GM15510 (cell line): ENCODE results near the gene KIF18A.

Experiments used
- POLR2A ChIP-seq: IDR thresholded peaks from 3 replicates; pipeline ENCODE4 v1.6.1; 2011; ENCODE audit warnings: borderline replicate concordance; ENCODE audit not compliant: insufficient read length; ENCODE audit errors: extremely low read depth

Gene KIF18A

GRCh38 chr11:28003615-28004014 is 104.3 kb downstream of the KIF18A start:
- no peak for TF ChIP-seq POLR2A

- TF ChIP-seq POLR2A: no peak
Measured at GRCh38 chr11:27998552-27998951, 109.4 kb downstream of the KIF18A start.

GRCh38 chr11:27997344-27997743 is 110.6 kb downstream of the KIF18A start:
- no peak for TF ChIP-seq POLR2A

- no peak for TF ChIP-seq POLR2A
Measured at GRCh38 chr11:27996066-27996465, 111.9 kb downstream of the KIF18A start.

GRCh38 chr11:27995083-27995482 is 112.9 kb downstream of the KIF18A start:
- TF ChIP-seq POLR2A: no peak

GRCh38 chr11:27991736-27992135 is 116.2 kb downstream of the KIF18A start:
- no peak for TF ChIP-seq POLR2A

GRCh38 chr11:27977527-27977926 is 130.4 kb downstream of the KIF18A start:
- TF ChIP-seq POLR2A: no peak

GRCh38 chr11:27977031-27977430 is 130.9 kb downstream of the KIF18A start:
- TF ChIP-seq POLR2A: no peak

- no peak for TF ChIP-seq POLR2A
Measured at GRCh38 chr11:27976262-27976661, 131.7 kb downstream of the KIF18A start.

GRCh38 chr11:27973851-27974536 is 134.0 kb downstream of the KIF18A start:
- no peak for TF ChIP-seq POLR2A

- TF ChIP-seq POLR2A: no peak
Measured at GRCh38 chr11:27972522-27973170, 135.3 kb downstream of the KIF18A start.

- no peak for TF ChIP-seq POLR2A
Measured at GRCh38 chr11:27971171-27971570, 136.8 kb downstream of the KIF18A start.
